22Rv1 (cell line): ENCODE results near the gene DAZ4.
"Not testable (repeated sequence)": the region's sequence is repeated elsewhere in the genome, so short reads cannot be mapped to it uniquely, and the experiment has no call there.

ENCODE experiments used
- CTCF ChIP-seq: fragments of 450-650 bp; IDR thresholded peaks from 2 replicates; pipeline ENCODE4 v1.5.1; 2017; ENCODE audit warnings: mild to moderate bottlenecking
- ZFX ChIP-seq: fragments of 450-650 bp; IDR thresholded peaks from 2 replicates; pipeline ENCODE4 v1.6.1; 2017; ENCODE audit warnings: antibody characterized with exemption, borderline replicate concordance

GRCh38 chrY:24824184-24824879, 9.4 kb upstream of the DAZ4 start:
- TF ChIP-seq CTCF, ZFX: not testable (repeated sequence)
